Measurements from ENCODE around the gene TBXA2R. TPM values are rescaled to one million over a fixed set of nuclear protein-coding genes. Genes with fewer than 3 reads are reported as not detected.
"Not testable (repeated sequence)": the region's sequence is repeated elsewhere in the genome, so short reads cannot be mapped to it uniquely, and the experiment has no call there.

The TBXA2R gene
- total RNA-seq, 1 donor from 2014 or later = 4.9 TPM

DNA sequence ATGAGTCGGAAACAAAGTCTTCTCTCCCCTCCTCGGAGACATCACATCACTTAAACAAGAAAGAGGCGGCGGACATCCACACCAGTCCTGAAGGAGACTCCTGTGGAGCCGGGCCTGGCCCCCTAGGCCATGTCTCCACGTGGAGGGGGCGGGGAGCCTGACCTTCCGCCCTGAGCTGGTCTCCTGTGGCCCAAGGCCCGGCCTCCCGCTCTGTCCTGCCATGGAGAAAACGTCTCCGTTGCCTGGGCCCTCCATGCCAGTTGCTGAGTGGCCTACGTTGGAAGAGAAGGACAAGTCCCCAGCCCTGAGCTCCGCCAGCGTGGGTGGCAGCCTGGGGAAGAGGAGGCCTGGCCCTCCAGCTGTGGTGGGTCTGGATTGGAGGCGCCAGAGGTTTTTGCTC lies 25.4 kb upstream of the TBXA2R start:
- no peak for ATAC-seq
- DNase-seq = no peak
- Histone ChIP-seq H3K9me3 (no peaks in the 10 kb centered on the region), H3K36me3 (peaks cover 36% of the 10 kb centered on the region), H3K4me3 (no peak overlapping the region), H3K27me3 (ENCODE audit: low read depth) (no peaks in the 10 kb centered on the region), H3K27ac (no peak overlapping the region), H3K4me1 (peaks cover 4% of the 10 kb centered on the region)
- TF ChIP-seq, protein P1, sequence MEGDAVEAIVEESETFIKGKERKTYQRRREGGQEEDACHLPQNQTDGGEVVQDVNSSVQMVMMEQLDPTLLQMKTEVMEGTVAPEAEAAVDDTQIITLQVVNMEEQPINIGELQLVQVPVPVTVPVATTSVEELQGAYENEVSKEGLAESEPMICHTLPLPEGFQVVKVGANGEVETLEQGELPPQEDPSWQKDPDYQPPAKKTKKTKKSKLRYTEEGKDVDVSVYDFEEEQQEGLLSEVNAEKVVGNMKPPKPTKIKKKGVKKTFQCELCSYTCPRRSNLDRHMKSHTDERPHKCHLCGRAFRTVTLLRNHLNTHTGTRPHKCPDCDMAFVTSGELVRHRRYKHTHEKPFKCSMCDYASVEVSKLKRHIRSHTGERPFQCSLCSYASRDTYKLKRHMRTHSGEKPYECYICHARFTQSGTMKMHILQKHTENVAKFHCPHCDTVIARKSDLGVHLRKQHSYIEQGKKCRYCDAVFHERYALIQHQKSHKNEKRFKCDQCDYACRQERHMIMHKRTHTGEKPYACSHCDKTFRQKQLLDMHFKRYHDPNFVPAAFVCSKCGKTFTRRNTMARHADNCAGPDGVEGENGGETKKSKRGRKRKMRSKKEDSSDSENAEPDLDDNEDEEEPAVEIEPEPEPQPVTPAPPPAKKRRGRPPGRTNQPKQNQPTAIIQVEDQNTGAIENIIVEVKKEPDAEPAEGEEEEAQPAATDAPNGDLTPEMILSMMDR (IDR thresholded peaks at IDR 0.05) = no peak
- intact Hi-C loops (cut with DNase I) = no loop called here

DNA sequence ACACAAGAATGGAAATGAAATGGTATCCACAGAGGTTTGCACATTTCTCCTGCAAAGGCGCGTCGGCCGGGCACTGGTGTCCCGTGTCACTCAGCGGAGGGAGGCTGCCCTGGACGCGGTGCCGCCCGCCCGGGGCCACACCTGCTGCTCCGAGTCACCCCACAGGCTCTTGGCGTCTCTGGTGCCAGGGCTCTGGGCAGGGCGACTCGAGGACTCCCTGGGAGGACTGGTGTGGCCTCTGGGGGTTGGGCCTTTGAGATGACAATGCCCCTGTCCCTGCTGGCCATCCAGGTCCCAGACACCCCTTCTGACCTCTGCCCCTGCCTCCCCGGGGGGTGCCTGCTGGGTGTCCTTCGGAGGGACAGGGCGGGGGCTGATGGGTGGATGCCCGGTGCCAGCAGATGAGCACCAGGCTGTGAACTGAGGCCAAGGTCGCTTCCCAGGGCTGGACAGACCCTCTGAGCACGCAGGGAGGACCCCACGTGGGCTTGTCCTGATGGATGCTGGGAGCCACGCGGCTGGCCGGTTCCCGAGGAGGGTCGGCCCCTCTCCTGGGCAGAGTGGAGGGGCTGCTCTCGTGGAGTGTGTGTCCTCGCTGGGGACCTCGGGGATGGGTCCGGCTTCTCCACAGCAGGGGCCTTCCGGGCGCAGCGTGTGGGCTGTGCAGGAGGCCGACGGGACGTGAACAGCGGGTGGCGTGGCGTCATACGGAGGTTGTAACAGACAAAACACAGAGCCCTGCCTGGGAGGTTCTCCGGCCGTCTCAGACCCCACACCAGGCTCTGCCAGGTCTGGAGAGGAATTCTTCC lies 24.6 kb upstream of the TBXA2R start:
- ATAC-seq = no peak
- Histone ChIP-seq H3K4me1 (peaks cover 4% of the 10 kb centered on the region), H3K27ac (no peak overlapping the region), H3K36me3 (peaks cover 29% of the 10 kb centered on the region), H3K27me3 (ENCODE audit: low read depth) (no peaks in the 10 kb centered on the region), H3K9me3 (no peaks in the 10 kb centered on the region), H3K4me3 (no peak overlapping the region)
- TF ChIP-seq, protein P1 (IDR thresholded peaks at IDR 0.05) = no peak
- no peak for DNase-seq
- intact Hi-C loops (cut with DNase I) = no loop called here

DNA sequence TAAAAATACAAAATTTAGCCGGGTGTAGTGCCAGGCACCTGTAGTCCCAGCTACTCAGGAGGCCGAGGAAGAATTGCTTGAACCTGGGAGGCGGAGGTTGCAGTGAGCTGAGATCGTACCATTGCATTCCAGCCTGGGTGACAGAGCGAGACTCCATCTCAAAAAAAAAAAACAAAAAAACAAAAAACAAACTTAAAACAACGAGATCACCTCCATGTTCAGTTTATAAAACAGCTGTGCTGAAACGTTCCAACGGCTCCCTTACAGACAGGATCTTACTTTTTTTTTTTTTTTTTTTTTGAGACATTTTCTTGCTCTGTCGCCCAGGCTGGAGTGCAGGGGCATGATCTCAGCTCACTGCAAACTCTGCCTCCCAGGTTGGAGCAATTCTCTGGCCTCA lies 22.1 kb upstream of the TBXA2R start:
- ATAC-seq; DNase-seq; H3K9me3 ChIP-seq; H3K4me3 ChIP-seq; H3K27me3 ChIP-seq (ENCODE audit: low read depth); intact Hi-C loops (cut with DNase I); H3K27ac ChIP-seq: not testable (repeated sequence)
- peaks cover 26% of the 10 kb centered on the region for H3K36me3 ChIP-seq
- peaks cover 19% of the 10 kb centered on the region for H3K4me1 ChIP-seq

DNA sequence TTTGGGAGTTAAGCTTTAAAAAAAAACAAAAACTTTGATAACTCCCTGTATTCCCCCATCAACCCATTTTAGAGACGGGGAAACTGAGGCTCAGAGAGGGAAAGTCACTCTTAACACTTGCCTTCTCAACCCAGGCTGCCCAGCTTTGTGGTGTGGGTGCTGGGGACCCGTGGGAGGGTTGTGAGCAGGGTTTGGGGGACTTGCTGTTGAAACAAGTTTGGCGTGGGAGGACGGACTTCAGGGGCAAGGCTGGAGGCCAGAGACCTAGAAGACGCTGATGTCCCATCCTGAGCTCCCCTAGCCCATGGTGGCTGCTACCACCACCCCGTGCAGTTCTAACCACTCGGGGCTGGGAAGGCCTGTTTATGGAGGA lies 20.7 kb upstream of the TBXA2R start:
- intact Hi-C loops (cut with DNase I) = no loop called here
- ATAC-seq (no peak), DNase-seq (no peak)
- H3K4me3 ChIP-seq = peak overlapping the region; percentile 99
- peaks cover 27% of the 10 kb centered on the region for H3K36me3 ChIP-seq
- no peaks in the 10 kb centered on the region for H3K27me3 ChIP-seq (ENCODE audit: low read depth)
- H3K9me3 ChIP-seq = no peaks in the 10 kb centered on the region
- TF ChIP-seq, protein P1 (IDR thresholded peaks at IDR 0.05) = no peak
- peak overlapping the region; percentile 97 for H3K27ac ChIP-seq
- H3K4me1 ChIP-seq = peaks cover 19% of the 10 kb centered on the region

DNA sequence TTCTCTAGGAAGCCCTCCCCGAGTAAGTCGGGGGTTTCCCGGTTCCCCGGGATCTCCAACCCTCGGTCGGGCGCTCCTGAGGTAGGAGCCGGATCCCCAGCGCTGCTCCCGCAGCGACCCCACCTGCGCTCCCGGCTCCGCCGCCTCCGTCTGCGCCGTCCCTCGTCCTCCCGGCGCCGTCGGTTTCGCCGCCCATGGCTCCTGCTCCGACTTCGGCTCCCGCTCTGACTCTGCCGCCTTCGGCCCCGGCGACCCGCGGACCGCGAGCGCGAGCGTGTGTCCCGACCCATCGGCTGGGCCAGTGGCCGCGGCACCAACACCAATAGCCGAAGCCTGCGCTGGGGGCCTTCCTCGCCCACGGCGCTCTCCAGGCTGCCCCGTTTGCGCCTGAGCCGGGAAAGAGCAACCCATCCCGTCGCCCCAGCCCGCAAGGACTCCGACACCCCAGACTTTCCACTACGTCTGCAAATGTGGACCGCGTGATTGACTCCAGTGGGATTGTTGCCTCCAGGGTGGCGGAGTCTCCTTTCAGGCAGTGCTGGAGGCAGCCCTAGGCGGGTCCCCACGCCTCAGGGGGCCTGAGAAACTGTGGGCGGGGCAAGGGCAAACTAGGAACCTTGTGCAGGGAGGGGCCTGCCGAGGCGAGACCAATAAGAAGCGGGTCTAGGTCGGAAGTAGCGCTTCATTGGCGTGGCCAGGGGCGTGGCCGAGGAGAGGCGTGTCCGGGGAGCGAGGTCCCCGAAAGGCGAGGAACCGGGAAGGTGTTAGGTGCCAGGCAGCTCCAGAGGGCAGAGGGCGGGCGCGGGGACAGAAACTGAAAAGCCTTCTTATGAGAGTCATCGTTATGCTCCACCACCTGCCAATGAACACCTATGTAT lies 20.0 kb upstream of the TBXA2R start, which contains the start of gene CACTIN:
CACTIN (minus strand) TSS at position 318 of the 878 bp plus-strand sequence; CDS start at position 290, 28 bp downstream.
- intact Hi-C loops (cut with DNase I) = no loop called here
- TF ChIP-seq, protein P1 (IDR thresholded peaks at IDR 0.05) = no peak

More for the DNA sequence above, 20.0 kb upstream of the TBXA2R start, which contains the start of gene CACTIN:
- Histone ChIP-seq H3K4me3 (peak within 1 kb of the TSS; percentile 99), H3K36me3 (peaks cover 26% of the 10 kb centered on the region), H3K4me1 (peaks cover 19% of the 10 kb centered on the region), H3K27ac (peak within 1 kb of the TSS; percentile 97), H3K27me3 (ENCODE audit: low read depth) (no peaks in the 10 kb centered on the region), H3K9me3 (no peaks in the 10 kb centered on the region)
- DNase-seq = peak; percentile 100
- peak; percentile 99 for ATAC-seq

All from lower lobe of right lung (tissue), 2 donors.